ENCODE data around the gene CFL1. TPM values are rescaled to one million over a fixed set of nuclear protein-coding genes. Genes with fewer than 3 reads are reported as not detected.

CFL1 gene
- total RNA-seq, 2 donors from 2014 or later: 654 to 731 TPM

- TF ChIP-seq CTCF (IDR thresholded peaks at IDR 0.05): no peak
- TF ChIP-seq POLR2AphosphoS5 (IDR thresholded peaks at IDR 0.05): no peak
- TF ChIP-seq POLR2A (IDR thresholded peaks at IDR 0.05): no peak
- H3K4me3 ChIP-seq: peak overlapping the region; percentile 54 to 58
- WGBS: 77% methylated on average over 14 of the region's 14 CpGs
- no peaks in the 10 kb centered on the region for H3K36me3 ChIP-seq
- no peak for DNase-seq (ENCODE audit: low spot score)
- intact Hi-C loops (cut with DNase I): no loop called here
- no peaks in the 10 kb centered on the region for H3K27me3 ChIP-seq (replicated peaks; ENCODE audit: insufficient read depth)
- H3K27ac ChIP-seq: peak overlapping the region in 1 of 2 donors; percentile 93
- peaks cover 17% of the 10 kb centered on the region for H3K4me1 ChIP-seq (replicated peaks)
- H3K9me3 ChIP-seq: no peaks in the 10 kb centered on the region
These were observed 29.1 kb upstream of the CFL1 start for GRCh38 chr11:65886826-65887722.

- H3K9me3 ChIP-seq: no peaks in the 10 kb centered on the region
- no peaks in the 10 kb centered on the region for H3K27me3 ChIP-seq (replicated peaks; ENCODE audit: insufficient read depth)
- intact Hi-C loops (cut with DNase I): loop anchor here (2.0 kb wide), 1 partner anchor 103 kb away; no protein-coding TSS in a partner anchor
- 91% methylated on average over 12 of the region's 12 CpGs for WGBS
- H3K4me1 ChIP-seq (replicated peaks): peaks cover 7% of the 10 kb centered on the region
- H3K36me3 ChIP-seq: no peaks in the 10 kb centered on the region
- TF ChIP-seq CTCF (IDR thresholded peaks at IDR 0.05): no peak
- no peak for TF ChIP-seq POLR2A (IDR thresholded peaks at IDR 0.05)
- no peak for TF ChIP-seq POLR2AphosphoS5 (IDR thresholded peaks at IDR 0.05)
- DNase-seq (ENCODE audit: low spot score): no peak
- no peak overlapping the region for H3K27ac ChIP-seq
- H3K4me3 ChIP-seq: no peak overlapping the region
These were observed 28.0 kb upstream of the CFL1 start for GRCh38 chr11:65885808-65886536.

GRCh38 chr11:65885231-65885630, 27.3 kb upstream of the CFL1 start:
- no peak overlapping the region for H3K4me3 ChIP-seq
- no peaks in the 10 kb centered on the region for H3K27me3 ChIP-seq (replicated peaks; ENCODE audit: insufficient read depth)
- H3K9me3 ChIP-seq: no peaks in the 10 kb centered on the region
- TF ChIP-seq POLR2A (IDR thresholded peaks at IDR 0.05) (no peak), CTCF (IDR thresholded peaks at IDR 0.05) (no peak), POLR2AphosphoS5 (IDR thresholded peaks at IDR 0.05) (no peak)
- intact Hi-C loops (cut with DNase I): loop anchor here (2.0 kb wide), 1 partner anchor 104 kb away; no protein-coding TSS in a partner anchor
- H3K36me3 ChIP-seq: no peaks in the 10 kb centered on the region
- no peak overlapping the region for H3K27ac ChIP-seq
- peaks cover 7% of the 10 kb centered on the region for H3K4me1 ChIP-seq (replicated peaks)
- WGBS: 93% methylated on average over 7 of the region's 7 CpGs
- no peak for DNase-seq (ENCODE audit: low spot score)

- Histone ChIP-seq H3K36me3 (no peaks in the 10 kb centered on the region), H3K4me3 (no peak overlapping the region), H3K27ac (no peak overlapping the region), H3K27me3 (replicated peaks; ENCODE audit: insufficient read depth) (no peaks in the 10 kb centered on the region), H3K9me3 (no peaks in the 10 kb centered on the region), H3K4me1 (replicated peaks) (peaks cover 7% of the 10 kb centered on the region)
- TF ChIP-seq POLR2AphosphoS5 (IDR thresholded peaks at IDR 0.05) (peak; percentile 85), POLR2A (IDR thresholded peaks at IDR 0.05) (no peak), CTCF (IDR thresholded peaks at IDR 0.05) (peak; percentile 98 to 99 (median 99))
- intact Hi-C loops (cut with DNase I): loop anchor here (2.0 kb wide), 1 partner anchor 104 kb away; no protein-coding TSS in a partner anchor
- peak; percentile 62 for DNase-seq (ENCODE audit: low spot score)
- WGBS: 29% methylated on average over 9 of the region's 9 CpGs
These were observed 26.7 kb upstream of the CFL1 start for GRCh38 chr11:65884716-65885092.
